HPDE6-E6E7 (cell line): ENCODE measurements around the gene PNLDC1.
"Not testable (repeated sequence)": the region's sequence is repeated elsewhere in the genome, so short reads cannot be mapped to it uniquely, and the experiment has no call there.

Experiments used
- DNase-seq: peaks from one replicate; pipeline ENCODE4 v3.0.0; 2011; ENCODE audit warnings: missing footprints; ENCODE audit errors: extremely low spot score

The PNLDC1 gene

DNA sequence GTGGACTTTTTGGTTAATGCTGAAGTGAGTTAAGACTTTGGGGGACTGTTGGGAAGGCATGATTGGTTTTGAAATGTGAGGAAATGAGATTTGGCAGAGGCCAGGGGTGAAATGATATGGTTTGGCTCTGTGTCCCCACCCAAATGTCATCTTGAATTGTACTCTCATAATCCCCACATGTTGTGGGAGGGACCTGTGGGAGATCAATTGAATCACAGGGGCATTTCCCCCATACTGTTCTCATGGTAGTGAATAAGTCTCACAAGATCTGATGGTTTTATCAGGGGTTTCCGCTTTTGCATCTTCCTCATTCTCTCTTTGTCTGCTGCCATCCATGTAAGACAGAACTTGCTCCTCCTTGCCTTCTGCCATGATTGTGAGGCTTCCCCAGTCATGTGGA, 49.8 kb downstream of the PNLDC1 start:
- DNase-seq, result not testable (repeated sequence)

GRCh38 chr6:159852877-159853276, 52.8 kb downstream of the PNLDC1 start:
- DNase-seq, result peak; percentile 19

DNA sequence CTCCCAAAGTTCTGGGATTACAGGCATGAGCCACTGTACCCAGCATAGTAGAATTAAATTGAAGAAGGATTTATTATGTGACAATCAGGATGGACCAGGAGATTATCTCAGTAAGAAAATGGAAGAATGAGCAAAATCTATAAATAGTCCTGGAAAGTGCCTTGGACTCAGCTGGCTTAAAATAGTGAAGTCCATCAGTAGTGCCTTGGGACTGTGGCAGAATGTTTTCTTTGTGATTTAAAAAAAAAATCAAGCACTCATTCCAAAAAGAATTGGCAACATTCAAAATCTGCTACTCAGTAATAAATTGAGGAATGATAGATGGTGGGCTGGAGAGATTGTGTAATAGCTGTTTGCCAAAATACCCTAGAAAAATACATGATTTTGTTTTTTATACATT, 53.7 kb downstream of the PNLDC1 start:
- no peak for DNase-seq

GRCh38 chr6:159854959-159855358, 54.9 kb downstream of the PNLDC1 start:
- DNase-seq, result no peak

DNA sequence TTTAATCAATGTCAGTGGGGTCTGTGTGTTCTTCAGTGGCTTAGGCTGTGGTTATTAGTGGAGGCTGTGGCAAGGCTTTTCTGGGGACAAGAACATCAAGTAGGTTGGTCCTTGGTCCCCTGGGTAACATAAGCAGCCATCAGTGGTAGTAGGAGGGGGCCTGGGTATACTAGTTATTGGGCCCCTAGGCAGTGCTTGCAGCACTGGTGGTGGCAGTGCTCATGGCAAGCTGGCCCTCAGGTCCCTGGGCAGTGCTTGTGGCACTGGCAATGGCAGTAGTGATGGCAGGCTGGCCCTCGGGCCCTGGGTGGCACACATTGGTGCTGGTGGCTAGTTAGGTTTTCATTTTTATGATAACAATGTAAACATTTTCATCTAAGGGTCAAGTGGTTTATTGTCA, 58.2 kb downstream of the PNLDC1 start:
- no peak for DNase-seq

- no peak for DNase-seq
These were observed 60.4 kb downstream of the PNLDC1 start for GRCh38 chr6:159860482-159860881.

GRCh38 chr6:159862103-159862502, 62.0 kb downstream of the PNLDC1 start:
- DNase-seq, result no peak

GRCh38 chr6:159863341-159863740, 63.3 kb downstream of the PNLDC1 start:
- DNase-seq, result peak; percentile 51

DNA sequence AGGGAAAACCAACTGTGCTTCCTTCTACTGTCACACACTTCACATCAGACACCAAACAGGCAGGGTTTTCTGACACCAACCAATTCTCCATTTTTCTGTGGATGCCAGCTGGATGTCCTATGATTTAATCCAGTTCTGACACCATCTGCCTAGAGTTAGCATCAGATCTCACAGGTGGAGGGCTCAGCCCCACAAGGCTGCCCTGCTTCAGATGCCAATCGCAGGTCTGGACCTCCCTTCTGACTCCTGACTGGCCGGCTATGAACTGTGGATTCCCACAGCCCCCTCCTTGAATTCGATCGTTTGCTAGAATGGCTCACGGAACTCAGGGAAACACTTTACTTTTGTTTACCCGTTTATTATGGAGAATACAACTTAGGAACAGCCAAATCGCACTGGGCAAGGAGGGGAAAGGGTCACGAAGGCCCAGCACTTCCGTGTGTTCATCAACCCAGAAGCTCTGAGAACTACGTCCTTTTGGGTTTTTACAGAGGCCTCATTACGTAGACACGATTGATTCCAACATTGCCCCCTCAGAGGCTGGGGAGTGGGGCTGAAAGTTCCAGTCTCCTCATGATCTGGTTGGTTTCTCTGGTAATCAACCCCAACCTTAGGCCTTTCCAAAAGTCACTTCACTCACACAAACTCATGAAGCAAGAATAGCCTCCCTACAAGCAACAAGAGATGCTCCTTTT, 65.3 kb downstream of the PNLDC1 start:
- DNase-seq, result no peak

DNA sequence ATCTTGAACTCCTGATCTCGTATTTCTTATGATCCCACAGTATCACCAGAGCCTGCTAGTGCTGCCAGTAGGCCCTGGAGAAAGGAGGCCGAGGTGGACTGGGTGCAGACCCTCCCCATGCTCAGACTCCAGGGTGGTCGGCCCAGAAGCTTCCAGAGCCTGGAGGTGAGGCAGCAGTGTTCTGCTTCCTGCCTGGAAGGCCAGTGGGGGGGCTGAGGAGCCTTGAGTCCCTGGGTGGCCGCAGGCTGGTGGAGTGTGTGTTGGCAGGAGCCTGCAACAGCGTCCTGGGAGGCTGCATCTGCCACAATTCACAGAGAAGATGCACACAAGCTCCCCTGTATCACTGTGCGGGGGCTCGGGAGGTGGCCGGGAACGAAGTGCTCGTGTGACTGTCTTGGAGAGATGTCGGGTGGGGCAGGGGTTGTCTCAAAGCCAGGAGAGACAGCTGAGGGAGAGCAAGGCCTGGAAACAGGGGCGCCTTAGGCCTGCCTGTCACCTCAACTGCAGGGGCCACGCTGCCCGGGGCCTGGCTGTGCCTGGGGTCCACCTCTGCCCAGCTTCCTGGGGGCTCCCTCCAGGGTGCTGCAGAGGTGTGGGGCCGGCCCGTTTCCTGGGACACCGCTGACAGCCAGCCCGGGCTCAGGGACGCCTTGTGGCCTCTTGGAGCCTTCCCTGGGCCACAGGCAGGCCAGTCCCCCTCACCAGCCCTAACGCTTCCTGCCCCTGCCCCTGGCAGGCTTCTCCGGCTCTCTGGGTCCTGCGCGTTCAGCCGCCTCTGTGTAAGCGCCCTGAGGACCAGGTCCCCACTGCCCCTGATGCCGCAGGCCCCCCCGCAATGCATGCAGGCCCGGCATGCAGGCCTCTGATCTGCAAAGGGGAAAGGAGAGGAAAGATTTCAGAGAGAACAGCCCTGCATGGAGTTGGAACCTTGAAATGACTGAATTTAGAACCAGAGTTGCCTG, 66.5 kb downstream of the PNLDC1 start:
- no peak for DNase-seq
